IMR-90 (cell line): ENCODE measurements around the gene TMTC1.

Source experiments
- CEBPB ChIP-seq: IDR thresholded peaks from 2 replicates; pipeline ENCODE4 v1.6.1; 2012; ENCODE audit warnings: low read depth, low read length, improper control_type of control experiment
- CTCF ChIP-seq: conservative IDR thresholded peaks from 2 replicates; pipeline ENCODE4 v1.5.1; 2012; ENCODE audit warnings: mild to moderate bottlenecking, low read depth, low read length, improper control_type of control experiment
- MAFK ChIP-seq: IDR thresholded peaks from 2 replicates; pipeline ENCODE4 v1.6.1; 2012; ENCODE audit warnings: low read depth, low read length, improper control_type of control experiment
- POLR2A ChIP-seq: IDR thresholded peaks from 2 replicates; pipeline ENCODE4 v1.6.1; 2012; ENCODE audit warnings: mild to moderate bottlenecking, low read depth, low read length
- RCOR1 ChIP-seq: IDR thresholded peaks from 2 replicates; pipeline ENCODE4 v1.6.1; 2012; ENCODE audit warnings: mild to moderate bottlenecking, low read length, improper control_type of control experiment; ENCODE audit not compliant: insufficient replicate concordance

- TF ChIP-seq POLR2A (no peak), CTCF (no peak), CEBPB (no peak), RCOR1 (no peak), MAFK (no peak)
Observed at GRCh38 chr12:29709496-29710040, 74.2 kb downstream of the TMTC1 start.
